ENCODE results near the gene MAZ.
"Not testable (repeated sequence)": the region's sequence is repeated elsewhere in the genome, so short reads cannot be mapped to it uniquely, and the experiment has no call there.

Gene MAZ

DNA sequence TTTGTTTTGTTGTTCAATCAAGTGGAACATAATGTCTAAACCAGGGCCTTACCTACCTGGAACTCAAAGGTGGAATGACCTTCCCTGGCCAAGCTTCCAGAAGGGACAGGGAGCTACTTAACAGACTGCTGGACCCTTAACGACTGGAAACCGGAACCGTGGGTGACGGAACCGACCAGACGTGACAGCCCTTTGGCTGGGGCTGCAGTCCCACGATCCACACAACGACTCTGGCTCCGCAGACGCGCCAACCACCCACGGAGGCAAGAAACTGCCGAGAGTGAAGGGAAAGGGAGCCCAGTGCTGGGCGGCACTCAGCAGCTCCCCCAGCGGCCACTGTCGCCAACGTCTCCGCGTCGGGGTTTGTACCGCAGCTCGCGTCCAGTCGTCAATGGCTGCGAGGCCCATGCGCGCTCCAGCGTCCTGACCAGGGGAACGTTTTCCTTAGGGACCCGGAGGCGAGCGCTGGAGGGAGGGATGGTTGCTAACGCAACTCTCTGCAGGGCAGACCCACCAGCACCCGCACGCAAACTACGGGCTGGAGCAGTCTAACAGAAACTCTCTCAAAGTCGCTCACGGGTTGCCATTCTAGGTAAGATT lies 21.3 kb upstream of the MAZ start:
- no peak for DNase-seq

- DNase-seq: not testable (repeated sequence)
Measured at GRCh38 chr16:29787155-29787554, 19.2 kb upstream of the MAZ start.

- no peak for DNase-seq
Measured at GRCh38 chr16:29789775-29790182, 16.6 kb upstream of the MAZ start.

DNA sequence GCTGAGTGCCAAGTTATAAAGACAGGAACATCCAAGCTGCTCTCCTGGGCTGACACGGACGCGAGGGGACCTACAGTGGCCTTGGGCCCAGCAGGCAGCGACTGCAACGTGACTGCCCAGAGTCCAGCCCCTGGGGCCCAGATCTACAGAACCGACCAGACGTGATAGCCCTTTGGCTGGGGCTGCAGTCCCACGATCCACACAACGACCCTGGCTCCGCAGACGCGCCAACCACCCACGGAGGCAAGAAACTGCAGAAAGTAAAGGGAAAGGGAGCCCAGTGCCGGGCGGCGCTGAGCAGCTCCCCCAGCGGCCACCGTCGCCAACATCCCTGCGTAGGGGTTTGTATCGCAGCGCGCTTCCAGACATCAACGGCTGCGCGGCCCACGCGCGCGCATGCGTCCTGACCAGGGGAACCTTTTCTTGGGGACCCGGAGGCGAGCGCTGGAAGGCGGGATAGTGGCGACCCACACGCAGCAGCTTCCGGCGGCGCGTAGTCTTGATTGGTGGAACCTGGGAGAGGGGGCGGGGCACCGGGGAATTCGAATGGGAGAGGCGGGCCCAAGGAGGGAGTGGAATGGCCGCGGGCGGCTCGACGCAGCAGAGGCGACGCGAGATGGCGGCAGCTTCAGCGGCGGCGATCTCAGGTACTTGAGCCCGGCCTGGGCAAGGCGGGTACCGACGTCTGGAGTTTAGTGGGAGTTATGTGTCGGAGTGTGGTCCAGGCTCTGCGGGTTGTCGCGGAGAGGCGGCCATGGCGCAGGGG lies 16.0 kb upstream of the MAZ start, which contains the start of gene KIF22:
Gene KIF22 (plus strand): TSS at position 569 of the 766 bp plus-strand sequence. CDS start 9 bp downstream, at position 578.
- DNase-seq: peak; percentile 95

DNA sequence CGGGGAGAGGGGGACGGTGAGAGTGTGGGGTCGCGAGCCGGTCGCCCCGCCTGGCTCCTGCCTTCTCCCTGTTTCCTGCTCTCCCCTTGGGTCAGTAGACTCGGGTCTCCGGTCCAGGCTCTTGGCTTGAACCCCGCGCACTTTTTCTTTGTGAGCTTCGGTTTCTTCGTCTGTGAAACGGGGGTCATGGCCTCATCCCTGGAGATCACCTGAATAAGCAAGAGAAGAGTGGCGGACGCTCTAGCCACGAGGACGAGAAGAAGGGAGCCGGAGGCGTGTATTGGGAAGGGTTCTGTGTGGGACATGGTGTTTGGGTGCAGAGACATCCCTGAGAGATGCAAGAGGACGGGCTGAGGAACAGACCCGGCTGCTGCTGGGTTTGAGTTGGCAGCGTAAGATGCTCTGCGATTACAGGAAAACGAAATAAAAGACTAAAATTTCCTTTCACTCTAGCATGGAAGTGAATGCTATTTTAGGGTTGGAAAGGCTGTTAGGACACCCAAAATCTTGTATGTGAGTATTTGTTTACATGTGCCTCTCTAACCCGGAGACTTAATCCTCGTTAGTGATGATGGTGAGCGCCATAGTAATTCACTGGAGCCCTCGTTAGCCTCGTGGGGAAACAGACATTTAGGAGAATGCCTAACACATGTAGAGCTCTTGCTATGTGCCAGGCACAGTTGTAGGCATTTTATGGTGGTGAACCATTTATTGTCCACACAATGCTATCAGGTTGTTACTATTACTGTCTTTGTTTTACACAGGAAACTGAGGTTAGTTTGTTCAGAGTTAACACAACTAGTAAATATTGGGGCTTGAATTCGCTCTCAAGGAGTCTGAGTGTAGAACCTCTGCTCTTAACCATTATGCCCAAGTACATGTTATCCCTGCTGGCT lies 15.1 kb upstream of the MAZ start:
- no peak for DNase-seq

DNA sequence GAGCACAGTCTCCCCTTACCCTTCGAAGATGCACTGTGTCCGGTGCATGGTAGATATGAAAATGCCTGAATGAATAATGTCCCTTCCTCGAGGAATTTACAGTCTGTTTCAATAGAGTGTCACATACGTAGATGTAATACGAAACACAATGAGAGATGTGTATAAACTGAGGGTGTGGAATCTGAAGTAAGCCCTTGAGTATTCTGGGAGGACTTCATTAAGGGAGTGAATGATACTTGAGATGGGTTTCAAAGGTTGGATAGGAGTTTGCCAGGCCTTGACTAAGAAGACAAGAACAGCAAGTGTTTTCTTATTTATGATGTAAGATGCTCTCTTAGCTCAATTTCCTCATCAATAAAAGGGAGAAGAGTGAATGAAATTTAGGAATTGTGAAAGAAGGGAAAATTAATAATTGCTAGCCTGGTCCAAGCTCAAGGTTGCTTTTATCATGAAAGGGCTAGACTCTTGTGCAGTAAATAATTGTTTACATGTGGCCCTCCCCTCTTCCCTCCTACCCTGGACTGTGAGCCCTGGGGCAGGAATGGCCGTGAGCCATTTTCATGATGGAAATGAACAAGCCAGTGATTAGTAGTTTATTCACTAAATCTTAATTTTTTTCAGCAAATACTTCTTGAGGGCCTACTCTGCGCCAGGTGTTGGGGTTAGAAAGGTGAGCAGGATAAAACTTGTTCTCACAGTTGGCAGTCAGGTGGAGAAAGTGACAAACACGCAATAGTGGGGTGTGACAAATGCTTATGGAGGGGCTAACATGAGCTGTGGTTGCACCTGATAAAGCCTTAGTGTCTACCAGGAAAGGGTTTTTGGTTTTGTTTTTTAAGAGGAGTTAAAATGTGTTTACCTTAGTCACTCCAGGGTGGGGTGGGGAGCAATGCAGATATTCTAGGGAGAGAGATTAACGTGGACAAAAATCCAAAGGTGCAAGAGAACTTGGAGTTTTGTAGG lies 14.2 kb upstream of the MAZ start:
- DNase-seq: no peak

GRCh38 chr16:29793153-29793552 lies 13.2 kb upstream of the MAZ start:
- DNase-seq: not testable (repeated sequence)

GRCh38 chr16:29794231-29794710 lies 12.1 kb upstream of the MAZ start:
- DNase-seq: no peak

GRCh38 chr16:29802416-29802935 lies 3.9 kb upstream of the MAZ start:
- DNase-seq: no peak

- DNase-seq: no peak
Measured at GRCh38 chr16:29804020-29804419, 2.3 kb upstream of the MAZ start.

DNA sequence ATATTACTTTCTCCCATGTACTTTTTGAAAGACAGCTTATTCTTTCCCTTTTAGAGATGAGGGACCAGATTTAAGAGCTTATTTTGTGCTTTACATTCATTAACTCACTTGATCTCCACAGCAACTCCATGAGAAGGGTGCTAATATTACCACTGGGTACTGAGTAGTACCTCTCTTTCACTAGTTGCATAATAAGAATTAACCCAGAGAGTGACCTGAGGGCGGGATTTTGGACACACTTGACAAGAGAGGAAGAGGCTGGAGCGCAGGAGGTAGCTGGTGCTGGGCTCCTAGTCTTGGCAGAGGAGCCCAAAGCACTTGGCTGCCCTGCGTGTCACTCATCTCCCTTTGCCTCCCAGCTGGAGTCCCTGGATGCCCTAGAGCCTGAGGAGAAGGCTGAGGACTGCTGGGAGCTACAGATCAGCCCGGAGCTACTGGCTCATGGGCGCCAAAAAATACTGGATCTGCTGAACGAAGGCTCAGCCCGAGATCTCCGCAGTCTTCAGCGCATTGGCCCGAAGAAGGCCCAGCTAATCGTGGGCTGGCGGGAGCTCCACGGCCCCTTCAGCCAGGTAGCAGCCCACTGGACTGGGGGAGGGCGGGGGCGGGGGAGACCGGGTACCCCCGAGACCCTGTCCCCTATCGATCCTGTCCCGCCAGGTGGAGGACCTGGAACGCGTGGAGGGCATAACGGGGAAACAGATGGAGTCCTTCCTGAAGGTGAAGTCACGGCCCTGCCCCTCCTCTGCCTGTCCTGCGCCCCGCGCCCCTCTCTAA lies 1.7 kb upstream of the MAZ start:
- no peak for DNase-seq

DNA sequence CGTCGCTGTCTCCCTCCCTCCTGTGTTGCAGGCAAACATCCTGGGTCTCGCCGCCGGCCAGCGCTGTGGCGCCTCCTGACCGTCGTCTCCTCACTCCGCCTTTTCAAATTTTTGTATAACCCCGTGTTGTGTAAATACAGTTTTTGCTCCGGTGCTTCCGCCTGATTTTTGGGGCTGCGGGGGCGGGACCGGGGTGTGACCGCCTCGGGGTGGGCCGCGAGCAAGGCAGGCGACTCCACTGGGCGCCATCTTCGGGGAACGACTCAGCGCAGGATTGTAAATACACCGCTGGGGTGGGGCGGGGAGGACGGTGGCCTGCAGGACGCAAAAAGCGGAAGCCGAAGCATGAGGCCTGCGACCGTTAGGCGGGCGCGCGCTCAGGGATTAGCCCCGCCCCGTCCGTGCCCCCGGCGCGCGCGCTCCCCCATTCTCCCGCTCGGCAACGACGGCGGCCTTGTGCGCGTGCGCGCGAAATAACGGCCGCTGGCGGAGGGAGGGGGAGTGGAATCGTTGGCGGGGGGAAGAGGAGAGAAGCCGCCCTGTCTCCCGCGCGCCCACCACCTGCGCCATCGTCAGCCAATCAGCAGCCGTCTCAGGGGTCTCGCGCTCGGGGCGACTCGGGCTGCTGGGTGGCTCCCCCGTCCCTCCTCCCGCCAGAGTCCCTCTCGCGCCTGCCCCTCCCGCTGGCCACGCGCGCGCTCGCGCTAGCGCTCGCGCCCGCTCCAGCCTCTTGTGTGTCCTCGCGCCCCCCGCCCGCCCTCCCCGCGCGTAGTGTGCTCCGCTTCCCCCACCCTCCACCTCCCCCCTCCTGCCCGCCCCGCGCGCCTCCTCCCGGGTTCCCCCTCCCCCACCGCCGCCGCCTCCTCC lies 864 bp upstream of the MAZ start:
- peak; percentile 94 for DNase-seq

GRCh38 chr16:29806641-29807425 lies 504 bp downstream of the MAZ start:
- peak; percentile 23 for DNase-seq

DNA sequence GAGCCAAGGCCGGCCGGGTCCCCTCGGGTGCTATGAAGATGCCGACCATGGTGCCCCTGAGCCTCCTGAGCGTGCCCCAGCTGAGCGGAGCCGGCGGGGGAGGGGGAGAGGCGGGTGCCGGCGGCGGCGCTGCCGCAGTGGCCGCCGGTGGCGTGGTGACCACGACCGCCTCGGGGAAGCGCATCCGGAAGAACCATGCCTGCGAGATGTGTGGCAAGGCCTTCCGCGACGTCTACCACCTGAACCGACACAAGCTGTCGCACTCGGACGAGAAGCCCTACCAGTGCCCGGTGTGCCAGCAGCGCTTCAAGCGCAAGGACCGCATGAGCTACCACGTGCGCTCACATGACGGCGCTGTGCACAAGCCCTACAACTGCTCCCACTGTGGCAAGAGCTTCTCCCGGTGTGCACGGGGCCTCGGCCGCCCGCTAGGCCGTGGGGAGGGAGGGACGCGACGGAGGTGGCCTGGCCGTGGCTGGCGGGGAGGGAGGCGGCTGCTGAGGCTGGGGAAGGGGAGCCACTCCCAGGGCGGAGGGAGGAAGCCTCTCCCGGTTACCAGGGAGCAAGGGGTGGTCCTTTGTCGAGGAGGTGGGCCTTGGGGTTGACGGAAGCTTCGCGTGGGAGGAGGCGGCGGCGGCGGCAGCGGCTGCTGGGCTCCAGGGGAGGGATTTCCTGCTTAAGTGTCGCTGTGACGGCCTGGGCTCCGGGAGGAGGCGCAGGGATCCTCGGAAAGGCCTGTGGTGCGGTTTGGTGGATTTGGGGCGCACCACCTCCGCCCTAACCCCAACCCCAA lies 1.3 kb downstream of the MAZ start:
- peak; percentile 82 for DNase-seq

DNA sequence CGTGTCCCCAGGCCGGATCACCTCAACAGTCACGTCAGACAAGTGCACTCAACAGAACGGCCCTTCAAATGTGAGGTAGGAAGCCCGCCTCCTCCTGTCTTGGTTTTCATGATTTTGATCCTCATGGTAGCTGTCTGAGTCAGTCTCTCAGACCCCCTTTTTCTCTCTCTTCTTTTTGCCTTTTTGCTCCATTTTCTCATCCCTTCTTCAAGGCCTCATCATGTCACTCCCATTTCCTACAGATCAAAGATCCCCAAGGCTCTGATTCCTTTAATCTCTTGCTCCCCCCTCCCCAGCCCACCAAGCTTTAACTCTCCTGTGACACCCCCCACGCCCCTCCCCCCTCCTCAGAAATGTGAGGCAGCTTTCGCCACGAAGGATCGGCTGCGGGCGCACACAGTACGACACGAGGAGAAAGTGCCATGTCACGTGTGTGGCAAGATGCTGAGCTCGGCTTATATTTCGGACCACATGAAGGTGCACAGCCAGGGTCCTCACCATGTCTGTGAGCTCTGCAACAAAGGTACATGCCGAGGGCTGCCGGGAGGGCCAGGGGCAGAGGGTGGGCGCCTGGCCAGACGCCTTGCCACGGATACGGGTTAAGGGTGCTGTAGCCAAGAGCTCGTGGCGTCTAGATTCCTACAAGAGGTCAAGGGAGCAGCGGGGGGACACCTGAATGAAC lies 2.0 kb downstream of the MAZ start:
- no peak for DNase-seq

- no peak for DNase-seq
Measured at GRCh38 chr16:29809031-29809747, 2.9 kb downstream of the MAZ start.
